ENCODE results near the gene UBTF.
A peak's percentile ranks its signal among the peaks of the same experiment; 100 is the strongest.
"Not testable (repeated sequence)": the region's sequence is repeated elsewhere in the genome, so short reads cannot be mapped to it uniquely, and the experiment has no call there.

Gene UBTF

GRCh38 chr17:44247440-44247841 is 28.0 kb upstream of the UBTF start:
- no peak for DNase-seq (ENCODE audit: extremely low read depth in 1 of 2, low read depth in 1 of 2)

GRCh38 chr17:44241106-44241624 is 21.7 kb upstream of the UBTF start:
- DNase-seq (ENCODE audit: extremely low read depth in 1 of 2, low read depth in 1 of 2) = no peak

- DNase-seq (ENCODE audit: extremely low read depth in 1 of 2, low read depth in 1 of 2) = not testable (repeated sequence)
Observed at GRCh38 chr17:44237886-44238285, 18.4 kb upstream of the UBTF start.

- DNase-seq (ENCODE audit: extremely low read depth in 1 of 2, low read depth in 1 of 2) = no peak
Observed at GRCh38 chr17:44236444-44236991, 17.0 kb upstream of the UBTF start.

GRCh38 chr17:44235583-44235936 is 16.1 kb upstream of the UBTF start:
- DNase-seq (ENCODE audit: extremely low read depth in 1 of 2, low read depth in 1 of 2) = no peak

- no peak for DNase-seq (ENCODE audit: extremely low read depth in 1 of 2, low read depth in 1 of 2)
Observed at GRCh38 chr17:44233582-44233981, 14.1 kb upstream of the UBTF start.

DNA sequence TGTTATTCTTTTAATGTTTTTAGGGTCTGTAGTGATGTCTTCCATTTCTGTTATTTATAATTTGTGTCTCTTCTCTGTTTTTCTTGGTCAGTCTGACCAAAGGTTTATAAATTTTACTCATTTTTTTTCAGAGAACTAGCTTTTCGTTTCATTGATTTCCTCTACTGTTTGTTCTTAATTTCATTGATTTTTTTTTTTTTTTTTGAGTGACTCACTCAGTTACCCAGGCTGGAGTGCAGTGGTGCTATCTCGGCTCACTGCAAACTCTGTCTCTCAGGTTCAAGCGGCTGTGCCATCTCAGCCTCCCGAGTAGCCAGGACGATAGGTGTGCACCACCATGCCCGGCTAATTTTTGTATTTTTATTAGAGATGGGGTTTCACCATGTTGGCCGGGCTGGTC is 12.6 kb upstream of the UBTF start:
- DNase-seq (ENCODE audit: extremely low read depth in 1 of 2, low read depth in 1 of 2) = no peak

DNA sequence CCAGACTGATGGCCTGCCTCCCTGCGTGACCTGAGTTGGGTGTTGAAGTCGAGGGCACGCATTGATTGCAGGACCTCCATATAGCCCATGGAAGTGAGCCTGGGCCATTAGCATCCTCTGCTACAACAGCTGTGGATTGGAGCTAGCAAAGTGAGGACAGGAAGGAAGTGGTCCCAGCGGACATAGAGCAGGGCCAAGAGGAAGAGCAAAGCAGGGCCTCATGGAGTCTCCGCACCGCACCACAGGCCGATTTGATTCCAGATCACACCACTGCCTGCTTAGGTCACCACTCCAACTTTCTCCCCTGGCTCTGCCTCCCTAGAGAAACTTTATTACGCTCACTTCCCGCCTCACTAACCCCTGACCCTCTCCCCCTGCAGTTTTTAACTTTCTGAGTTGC is 10.7 kb upstream of the UBTF start:
- DNase-seq (ENCODE audit: extremely low read depth in 1 of 2, low read depth in 1 of 2) = no peak

- DNase-seq (ENCODE audit: extremely low read depth in 1 of 2, low read depth in 1 of 2) = no peak
Observed at GRCh38 chr17:44229090-44229489, 9.6 kb upstream of the UBTF start.

DNA sequence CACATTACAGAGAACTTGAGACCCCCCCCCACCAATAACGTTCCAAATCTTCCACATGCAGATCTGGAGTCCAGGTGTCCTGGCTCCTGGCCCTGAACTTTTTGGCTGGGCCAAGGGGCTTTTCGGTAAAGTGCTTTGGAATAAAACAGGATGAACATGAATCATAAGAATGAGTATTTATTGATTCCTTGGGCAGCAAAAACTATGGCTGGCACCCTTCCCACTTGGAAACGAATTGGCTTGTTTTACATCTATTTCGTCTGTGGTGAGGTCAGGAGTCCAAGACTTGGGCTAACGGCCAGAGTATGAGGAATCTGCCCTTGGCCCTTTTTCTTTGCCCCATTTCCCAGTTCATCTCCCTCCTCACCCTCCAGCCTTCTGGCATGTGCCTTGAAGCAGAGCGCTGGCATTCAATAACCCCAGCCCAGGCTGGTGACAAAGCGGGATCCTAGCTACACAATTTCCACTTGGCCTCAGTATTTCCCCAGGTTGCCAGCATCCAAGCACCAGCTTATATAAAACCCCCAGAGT is 4.1 kb upstream of the UBTF start:
- DNase-seq (ENCODE audit: extremely low read depth in 1 of 2, low read depth in 1 of 2) = no peak

- DNase-seq (ENCODE audit: extremely low read depth in 1 of 2, low read depth in 1 of 2) = no peak
Observed at GRCh38 chr17:44222112-44222869, 2.8 kb upstream of the UBTF start.

GRCh38 chr17:44221862-44222111 is 2.3 kb upstream of the UBTF start:
- no peak for DNase-seq (ENCODE audit: extremely low read depth in 1 of 2, low read depth in 1 of 2)

GRCh38 chr17:44221084-44221861 is 1.8 kb upstream of the UBTF start:
- DNase-seq (ENCODE audit: extremely low read depth in 1 of 2, low read depth in 1 of 2) = peak in 1 of 2 donors; percentile 34

- no peak for DNase-seq (ENCODE audit: extremely low read depth in 1 of 2, low read depth in 1 of 2)
Observed at GRCh38 chr17:44220213-44221083, 973 bp upstream of the UBTF start.

GRCh38 chr17:44219108-44219615 is 313 bp downstream of the UBTF start:
- peak in 1 of 2 donors; percentile 54 for DNase-seq (ENCODE audit: extremely low read depth in 1 of 2, low read depth in 1 of 2)

- peak in 1 of 2 donors; percentile 79 for DNase-seq (ENCODE audit: extremely low read depth in 1 of 2, low read depth in 1 of 2)
Observed at GRCh38 chr17:44218344-44219107, 949 bp downstream of the UBTF start.

- DNase-seq (ENCODE audit: extremely low read depth in 1 of 2, low read depth in 1 of 2) = no peak
Observed at GRCh38 chr17:44217738-44218343, 1.6 kb downstream of the UBTF start.

DNA sequence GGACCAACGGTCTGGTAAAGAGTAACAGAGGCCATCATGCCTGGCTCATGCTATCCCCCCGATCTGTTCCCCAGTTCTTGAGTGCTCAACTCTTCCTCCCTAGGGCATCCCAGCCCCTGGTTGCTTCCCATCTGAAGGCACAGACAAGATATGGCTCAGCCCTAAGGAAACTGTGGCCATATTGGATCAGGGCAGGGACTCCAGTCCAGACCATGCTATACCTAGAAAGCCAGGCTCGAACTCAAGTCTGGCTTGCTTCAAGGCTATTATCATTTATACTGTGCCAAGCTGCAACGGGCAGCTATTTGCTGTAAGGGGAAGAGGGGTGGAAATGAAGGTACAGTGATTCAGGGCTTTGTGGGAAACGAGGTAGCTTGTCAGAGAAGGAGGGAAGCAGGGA is 2.8 kb downstream of the UBTF start:
- no peak for DNase-seq (ENCODE audit: extremely low read depth in 1 of 2, low read depth in 1 of 2)

DNA sequence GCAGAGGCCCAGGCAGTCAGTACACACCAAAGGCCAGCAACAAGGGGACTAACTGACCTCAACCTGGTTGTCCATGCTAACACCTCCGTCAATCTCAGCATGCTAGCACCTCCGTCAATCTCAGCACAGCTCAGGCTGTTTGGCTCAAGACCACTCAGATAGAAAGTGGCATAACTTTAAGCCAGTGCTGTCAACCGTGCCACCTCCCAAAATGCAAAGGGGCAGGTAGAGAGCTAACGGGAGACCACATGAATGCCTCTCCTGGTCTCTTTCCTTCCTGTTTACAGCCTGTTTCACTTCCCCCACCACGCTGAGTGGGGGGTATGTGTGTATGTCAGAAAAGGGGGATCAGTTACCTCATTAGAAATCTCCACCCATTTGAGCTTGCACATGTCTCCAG is 3.3 kb downstream of the UBTF start:
- DNase-seq (ENCODE audit: extremely low read depth in 1 of 2, low read depth in 1 of 2) = no peak

DNA sequence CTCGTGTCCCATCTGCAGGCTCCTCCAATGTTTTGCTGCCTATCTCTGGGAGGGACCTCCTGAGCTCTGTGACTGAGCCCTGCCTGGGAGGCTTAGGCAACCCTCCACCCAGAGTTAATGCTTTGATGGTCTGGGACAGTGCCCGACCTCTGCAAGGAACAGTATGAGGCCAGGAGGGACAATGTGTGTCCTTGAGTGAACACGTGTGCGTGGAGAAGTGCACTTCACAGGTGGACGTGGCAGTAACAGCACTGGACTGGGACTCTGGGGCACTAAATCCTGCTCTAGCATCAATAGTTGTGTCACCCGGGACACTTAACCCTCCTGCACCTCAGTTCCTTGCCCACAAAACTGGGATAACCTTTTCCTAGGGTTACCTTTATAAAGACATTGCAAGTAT is 4.6 kb downstream of the UBTF start:
- no peak for DNase-seq (ENCODE audit: extremely low read depth in 1 of 2, low read depth in 1 of 2)

All from activated CD8-positive, alpha-beta memory T cell treated with anti-CD3 and anti-CD28 coated beads for 1 hour (primary cell).